ENCODE data around the gene TXNDC2. TPM values are rescaled to one million over a fixed set of nuclear protein-coding genes. Genes with fewer than 3 reads are reported as not detected.

Gene TXNDC2
- total and polyA plus RNA-seq, 9 of the 15 experiments (the other 6 are each of a cell fraction or from before 2014, with no cell fraction given), result 1.2 to 4.9 (median 2.3) TPM

- TF ChIP-seq CXXC5 (CRISPR knock-in tag; IDR thresholded peaks at IDR 0.05) (peak; percentile 97), WHSC1 (IDR thresholded peaks at IDR 0.05; ENCODE audit: low read length) (no peak), SRF (CRISPR knock-in tag; IDR thresholded peaks at IDR 0.05) (no peak; a peak in 1 of 4 replicates), ZNF354B (CRISPR knock-in tag; IDR thresholded peaks at IDR 0.05) (no peak), BMI1 (IDR thresholded peaks at IDR 0.05; ENCODE audit: low read length) (peak; percentile 68; the same call in 1 of the 2 replicates), KLF16 (IDR thresholded peaks at IDR 0.05) (no peak), FOXJ3 (CRISPR knock-in tag; IDR thresholded peaks at IDR 0.05) (no peak), RBM15 (IDR thresholded peaks at IDR 0.05; ENCODE audit: insufficient read depth, low read length) (no peak), ZC3H11A (IDR thresholded peaks at IDR 0.05; ENCODE audit: low read depth, low read length) (no peak; the same call in 1 of the 2 replicates), USF1 (CRISPR knock-in tag; IDR thresholded peaks at IDR 0.05) (peak; percentile 97), ELK1 (CRISPR knock-in tag; IDR thresholded peaks at IDR 0.05) (no peak), FOXK2 (conservative IDR thresholded peaks at IDR 0.05 in 1 of 2, IDR thresholded peaks at IDR 0.05 in 1 of 2; ENCODE audit: low read depth in 2 of 2) (no peak), ZBTB2 (IDR thresholded peaks at IDR 0.05) (peak; percentile 84), ZKSCAN3 (CRISPR knock-in tag; IDR thresholded peaks at IDR 0.05) (no peak), ZC3H4 (CRISPR knock-in tag; IDR thresholded peaks at IDR 0.05; ENCODE audit: borderline replicate concordance) (no peak; the same call in 1 of the 2 replicates), OTX1 (CRISPR knock-in tag; IDR thresholded peaks at IDR 0.05) (peak; percentile 84; the same call in 1 of the 2 replicates), MAX (CRISPR knock-in tag; IDR thresholded peaks at IDR 0.05) (peak; percentile 90), ILF3 (IDR thresholded peaks at IDR 0.05; ENCODE audit: borderline replicate concordance) (no peak), ZNF707 (CRISPR knock-in tag; conservative IDR thresholded peaks at IDR 0.05) (no peak), DLX4 (CRISPR knock-in tag; IDR thresholded peaks at IDR 0.05) (no peak), ZBED1 (IDR thresholded peaks at IDR 0.05) (peak; percentile 67), ZNF830 (CRISPR knock-in tag; IDR thresholded peaks at IDR 0.05) (peak; percentile 91; the same call in 1 of the 2 replicates), ZBTB49 (CRISPR knock-in tag; IDR thresholded peaks at IDR 0.05; ENCODE audit: borderline replicate concordance) (no peak)
Measured at GRCh38 chr18:9913526-9914333, 28.0 kb downstream of the TXNDC2 start, which contains the start of gene VAPA (continued).

Measured in K562 (cell line).